Urinary bladder (tissue), 4 donors: ENCODE results near the gene ADA. TPM values are rescaled to one million over a fixed set of nuclear protein-coding genes. Genes with fewer than 3 reads are reported as not detected.

ENCODE experiments used
- DNase-seq: peaks from one replicate; pipeline ENCODE4 v3.0.0-alpha.2; 2015; ENCODE audit errors: extremely low spot score
- H3K27ac ChIP-seq: one replicate; pipeline ENCODE4 v1.5.1; 2013; ENCODE audit warnings: low read depth, mild to moderate bottlenecking, moderate library complexity
- H3K36me3 ChIP-seq: one replicate; pipeline ENCODE4 v1.6.1; 2013; ENCODE audit warnings: mild to moderate bottlenecking, moderate library complexity; ENCODE audit not compliant: insufficient read depth
- H3K4me1 ChIP-seq: one replicate; pipeline ENCODE4 v1.6.1; 2013; ENCODE audit warnings: mild to moderate bottlenecking, moderate library complexity; ENCODE audit not compliant: insufficient read depth
- H3K4me3 ChIP-seq: one replicate; pipeline ENCODE4 v1.5.1; 2013; ENCODE audit warnings: low read depth, low read length
- WGBS: extraction: QIAGEN DNeasy Blood & Tissue Kit; methylation state at CpG from one replicate; pipeline ENCODE4 v1.1.7; 2013; 5-methylcytosine and 5-hydroxymethylcytosine counted together
- polyA plus RNA-seq: library from polyadenylated mRNA; stranded (reverse); fragments of 200-250 nt; gene quantifications from one replicate; pipeline ENCODE4 v1.2.3, GENCODE V29; 2013
- total RNA-seq: library from RNA; depleted of rRNA; stranded (reverse); fragments of >200 nt; gene quantifications from one replicate; pipeline ENCODE4 v1.2.3, GENCODE V29; 2014
- donor health status: healthy with polysubstance abuse.
- donor health status: healthy.

The ADA gene
- total and polyA plus RNA-seq, 2 donors: 2.2 to 6.5 TPM

DNA sequence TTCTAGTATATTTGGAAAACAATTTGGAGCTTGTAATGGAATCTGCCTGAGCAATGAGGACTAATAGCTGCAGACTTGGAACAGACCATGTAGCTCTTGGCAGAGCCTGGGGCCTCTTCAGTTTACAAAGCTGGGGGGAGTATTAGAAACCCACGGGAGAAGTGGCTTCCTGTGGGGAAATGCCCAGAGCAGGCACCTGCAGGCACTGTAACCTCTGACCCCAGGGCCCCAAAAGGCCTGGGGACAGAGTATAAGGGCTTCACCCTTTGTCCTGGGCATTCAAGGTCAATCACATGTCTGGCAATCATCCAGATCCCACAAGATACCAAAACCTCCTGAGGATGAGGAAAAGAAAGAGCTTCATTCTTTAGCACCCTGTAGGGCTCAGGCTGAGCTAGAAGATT lies 49.7 kb downstream of the ADA start:
- Histone ChIP-seq H3K4me1 (peaks cover 3% of the 10 kb centered on the region), H3K4me3 (no peak overlapping the region), H3K36me3 (no peaks in the 10 kb centered on the region), H3K27ac (no peak overlapping the region)
- 2% methylated on average over 1 of the region's 1 CpG for WGBS
- peak; percentile 72 for DNase-seq

DNA sequence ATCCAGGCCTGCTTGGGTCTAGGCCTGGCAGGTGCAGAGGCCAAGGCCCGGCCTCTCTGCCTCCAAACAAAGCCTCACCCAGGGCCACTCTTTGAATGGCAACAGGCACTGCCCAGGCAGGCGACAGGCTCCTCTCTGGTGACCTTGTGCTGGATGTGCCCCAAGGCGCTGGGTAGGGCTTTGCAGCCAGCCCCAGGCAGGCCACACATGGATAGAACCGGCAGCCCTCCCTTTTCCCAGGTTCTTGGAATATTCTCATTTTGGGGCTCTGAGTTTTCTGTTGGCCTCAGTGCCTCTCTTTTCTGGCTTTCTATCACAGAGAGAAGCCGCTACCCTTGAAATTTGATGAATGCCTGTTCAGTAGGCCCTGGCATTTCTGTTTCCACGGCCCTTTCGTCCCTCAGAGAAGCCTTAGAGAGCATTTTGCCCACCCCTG lies 50.2 kb downstream of the ADA start:
- Histone ChIP-seq H3K4me1 (peaks cover 3% of the 10 kb centered on the region), H3K36me3 (no peaks in the 10 kb centered on the region), H3K4me3 (no peak overlapping the region), H3K27ac (peak overlapping the region; percentile 49)
- no peak for DNase-seq
- WGBS: 34% methylated on average over 7 of the region's 7 CpGs

DNA sequence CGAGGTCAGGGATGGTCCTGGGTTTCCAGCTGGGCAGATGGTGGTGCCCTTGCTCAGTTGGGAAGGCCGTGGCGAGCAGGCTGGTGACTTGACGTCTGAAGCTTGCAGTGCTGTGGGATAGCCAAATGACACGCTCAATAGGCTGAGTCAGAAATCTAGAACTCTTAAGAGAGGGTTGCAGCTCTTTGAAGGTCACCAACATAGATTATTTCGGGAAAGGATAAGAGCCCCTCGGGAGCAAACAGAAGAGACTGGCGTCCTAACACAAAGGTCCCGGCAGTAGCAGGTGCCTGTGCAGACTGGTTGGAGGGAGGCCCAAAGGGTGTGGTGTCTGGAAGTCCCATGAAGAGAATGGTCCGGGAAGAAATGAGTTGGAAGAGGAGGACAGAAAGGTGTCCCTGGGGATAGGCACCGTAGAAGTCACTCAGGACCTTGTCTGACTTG lies 50.7 kb downstream of the ADA start:
- WGBS: 49% methylated on average over 11 of the region's 11 CpGs

DNA sequence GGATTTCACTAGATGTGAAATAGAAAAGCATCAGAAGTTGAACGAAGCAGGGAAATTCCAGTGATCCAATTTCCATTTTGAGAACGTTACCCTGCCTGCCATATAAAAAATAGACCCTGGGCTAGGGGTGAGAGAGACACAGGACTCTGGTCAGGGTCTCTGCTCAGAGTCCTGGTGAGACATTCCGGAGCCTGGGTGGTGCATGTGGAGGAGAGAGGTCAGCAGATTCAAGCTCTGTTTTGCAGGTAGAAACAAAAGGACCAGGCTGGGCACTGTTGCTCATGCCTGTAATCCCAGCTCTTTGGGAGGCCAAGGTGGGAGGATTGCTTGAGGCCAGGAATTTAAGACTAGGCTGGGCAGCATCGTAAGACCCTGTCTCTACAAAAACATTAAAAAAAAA lies 51.2 kb downstream of the ADA start:
- peaks cover 3% of the 10 kb centered on the region for H3K4me1 ChIP-seq
- WGBS: 83% methylated on average over 4 of the region's 4 CpGs
- H3K27ac ChIP-seq: peak overlapping the region; percentile 35
- no peaks in the 10 kb centered on the region for H3K36me3 ChIP-seq
- no peak for DNase-seq
- H3K4me3 ChIP-seq: no peak overlapping the region

More for the DNA sequence above, 50.7 kb downstream of the ADA start:
- Histone ChIP-seq H3K4me3 (no peak overlapping the region), H3K4me1 (peaks cover 3% of the 10 kb centered on the region), H3K36me3 (no peaks in the 10 kb centered on the region), H3K27ac (peak overlapping the region; percentile 49)
- no peak for DNase-seq

DNA sequence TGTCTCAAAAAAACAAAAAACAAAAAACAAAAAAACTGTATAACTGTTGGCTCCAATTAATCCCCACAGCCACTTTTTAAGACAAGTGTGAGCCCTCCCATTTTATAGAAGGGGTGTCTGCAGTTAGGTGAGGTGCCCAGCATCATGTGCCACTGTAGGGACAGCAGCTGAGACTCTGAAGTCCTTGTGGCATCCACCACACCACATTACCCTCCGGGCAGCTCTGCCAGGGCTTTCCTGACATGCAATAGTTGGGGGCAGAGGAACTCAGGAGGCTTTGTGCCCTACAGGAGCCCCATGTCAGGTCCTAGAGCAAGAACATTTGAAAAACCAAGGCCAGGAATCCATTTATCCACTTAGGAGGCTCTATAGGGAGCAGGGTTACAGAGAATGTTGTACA lies 51.8 kb downstream of the ADA start:
- 84% methylated on average over 1 of the region's 1 CpG for WGBS
- Histone ChIP-seq H3K36me3 (no peaks in the 10 kb centered on the region), H3K4me3 (no peak overlapping the region), H3K27ac (no peak overlapping the region), H3K4me1 (peaks cover 3% of the 10 kb centered on the region)
- DNase-seq: no peak

DNA sequence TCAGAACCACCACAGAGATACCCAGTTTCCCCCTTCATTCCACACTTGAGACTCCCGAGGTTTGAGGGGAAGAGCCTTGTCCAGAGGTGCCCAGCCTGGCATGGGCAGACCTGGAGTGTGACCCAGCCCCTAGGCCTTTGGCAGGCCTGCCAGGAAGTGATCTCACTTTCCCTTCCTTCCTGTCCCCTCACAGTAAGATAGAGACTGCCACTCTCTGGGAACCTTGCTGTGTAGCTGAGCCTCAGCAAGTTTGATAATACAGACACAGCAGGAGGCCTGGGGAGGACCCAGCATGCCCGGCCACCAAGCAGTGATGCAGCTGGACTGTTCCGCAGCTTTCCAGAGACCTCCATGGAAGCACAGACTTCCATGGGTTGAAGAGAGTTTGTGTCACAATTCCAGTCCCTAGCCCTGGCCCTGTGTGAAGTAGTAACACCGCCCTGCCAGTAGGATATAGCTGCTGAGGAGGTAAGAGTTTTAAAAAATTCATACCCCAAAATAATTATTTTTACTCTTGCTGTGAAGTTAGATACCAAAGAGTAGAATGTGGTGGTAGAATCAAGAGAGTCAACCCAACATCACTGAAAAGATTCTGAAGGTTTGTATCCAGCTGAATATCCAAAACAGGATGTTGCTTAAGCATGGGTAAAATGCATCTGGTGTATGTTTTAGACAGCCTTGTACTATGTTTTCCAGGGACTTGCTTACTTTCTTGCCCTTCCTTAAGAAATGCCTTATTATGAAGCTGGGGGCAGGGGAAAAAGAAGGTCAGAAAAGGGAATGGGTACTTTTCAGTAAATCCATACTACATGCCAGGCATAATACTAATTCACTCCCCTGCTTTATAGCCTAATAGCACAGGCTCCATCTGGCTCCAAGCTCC lies 52.8 kb downstream of the ADA start:
- WGBS: 73% methylated on average over 4 of the region's 4 CpGs
- DNase-seq: no peak

DNA sequence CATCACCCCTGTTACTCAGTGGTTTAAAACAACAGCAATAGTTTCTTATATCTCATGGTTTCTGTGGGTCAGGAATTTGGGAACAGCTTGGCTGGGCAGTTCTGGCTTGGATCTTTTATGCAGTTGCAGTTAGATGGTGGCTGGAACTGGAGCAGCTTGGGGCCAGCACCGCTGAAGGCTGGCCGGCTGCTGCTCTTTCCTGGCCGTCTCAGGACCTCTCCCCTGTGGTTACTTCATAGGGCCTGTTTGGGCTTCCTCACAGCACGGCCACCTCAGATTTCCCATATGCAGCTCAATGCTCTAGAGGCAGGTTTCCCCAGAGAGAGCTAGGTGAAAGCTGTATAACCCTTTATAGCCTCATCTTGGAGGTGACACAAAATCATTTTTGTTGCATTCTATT lies 53.6 kb downstream of the ADA start:
- Histone ChIP-seq H3K27ac (peak overlapping the region; percentile 26), H3K4me1 (peaks cover 3% of the 10 kb centered on the region), H3K4me3 (no peak overlapping the region), H3K36me3 (no peaks in the 10 kb centered on the region)
- WGBS: 48% methylated on average over 4 of the region's 4 CpGs
- DNase-seq: no peak

More for the DNA sequence above, 52.8 kb downstream of the ADA start:
- peak overlapping the region; percentile 65 for H3K27ac ChIP-seq
- no peaks in the 10 kb centered on the region for H3K36me3 ChIP-seq
- no peak overlapping the region for H3K4me3 ChIP-seq
- H3K4me1 ChIP-seq: peaks cover 3% of the 10 kb centered on the region

DNA sequence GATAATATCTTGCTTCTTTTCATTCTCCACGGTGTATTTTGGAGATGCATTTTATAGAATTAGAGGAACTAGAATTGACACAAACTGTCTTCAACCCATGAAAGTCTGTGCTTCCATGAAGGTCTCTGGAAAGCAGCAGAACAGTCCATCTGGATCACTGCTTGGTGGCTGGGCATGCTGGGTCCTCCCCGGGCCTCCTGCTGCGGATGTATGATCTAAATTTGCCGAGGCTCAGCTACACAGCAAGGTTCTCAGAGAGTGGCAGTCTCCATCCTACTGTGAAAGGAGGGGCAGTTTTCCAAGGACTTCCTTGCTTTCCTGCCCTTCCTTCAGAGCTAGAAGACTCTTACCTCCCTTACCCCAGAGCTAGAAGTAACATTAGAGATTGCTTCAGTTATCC lies 54.0 kb downstream of the ADA start:
- no peak overlapping the region for H3K27ac ChIP-seq
- DNase-seq: no peak
- peaks cover 3% of the 10 kb centered on the region for H3K4me1 ChIP-seq
- H3K4me3 ChIP-seq: no peak overlapping the region
- 69% methylated on average over 4 of the region's 4 CpGs for WGBS
- H3K36me3 ChIP-seq: no peaks in the 10 kb centered on the region

DNA sequence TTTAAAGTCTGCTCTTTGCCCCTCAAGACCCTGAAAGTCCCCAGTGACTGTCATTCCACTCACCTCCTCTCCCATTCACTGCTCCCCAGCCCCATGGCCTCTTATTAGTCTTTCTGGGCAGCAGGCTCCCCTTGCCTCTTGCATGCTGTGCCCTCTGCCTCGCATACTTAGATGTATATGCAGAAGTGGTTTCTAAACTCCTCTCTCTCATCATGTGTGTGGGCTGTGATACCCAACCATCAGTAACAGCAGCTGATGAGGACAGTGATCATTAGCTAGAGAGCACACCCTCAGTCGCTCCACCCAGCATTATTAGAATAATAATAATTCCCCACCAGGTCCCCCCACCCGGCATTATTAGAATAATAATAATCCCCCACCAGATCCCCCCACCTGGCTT lies 54.6 kb downstream of the ADA start:
- H3K4me1 ChIP-seq: peaks cover 3% of the 10 kb centered on the region
- no peak for DNase-seq
- 93% methylated on average over 3 of the region's 3 CpGs for WGBS

DNA sequence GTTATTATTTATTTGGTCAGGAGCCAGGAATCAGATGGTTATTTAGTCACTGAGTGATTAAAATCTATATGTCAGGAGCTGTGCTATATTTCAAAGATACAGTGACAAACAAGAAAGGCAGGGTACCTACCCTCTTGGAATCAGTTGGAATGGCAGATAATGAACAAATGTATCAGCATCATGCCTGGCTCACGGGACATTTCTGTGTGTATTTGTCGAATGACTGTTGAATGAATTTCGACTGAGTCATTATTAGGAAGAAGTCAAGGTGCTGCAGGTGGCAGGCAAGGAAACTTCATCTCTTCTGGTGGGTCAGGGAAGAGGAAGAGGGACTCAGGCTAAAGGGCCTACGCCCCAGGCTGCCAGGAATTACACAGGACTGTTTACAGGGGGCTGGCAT lies 55.5 kb downstream of the ADA start:
- WGBS: 89% methylated on average over 4 of the region's 4 CpGs
- no peak for DNase-seq
- Histone ChIP-seq H3K27ac (no peak overlapping the region), H3K36me3 (no peaks in the 10 kb centered on the region), H3K4me3 (no peak overlapping the region), H3K4me1 (peaks cover 3% of the 10 kb centered on the region)

More for the DNA sequence above, 54.6 kb downstream of the ADA start:
- no peak overlapping the region for H3K4me3 ChIP-seq
- H3K36me3 ChIP-seq: no peaks in the 10 kb centered on the region
- H3K27ac ChIP-seq: no peak overlapping the region

DNA sequence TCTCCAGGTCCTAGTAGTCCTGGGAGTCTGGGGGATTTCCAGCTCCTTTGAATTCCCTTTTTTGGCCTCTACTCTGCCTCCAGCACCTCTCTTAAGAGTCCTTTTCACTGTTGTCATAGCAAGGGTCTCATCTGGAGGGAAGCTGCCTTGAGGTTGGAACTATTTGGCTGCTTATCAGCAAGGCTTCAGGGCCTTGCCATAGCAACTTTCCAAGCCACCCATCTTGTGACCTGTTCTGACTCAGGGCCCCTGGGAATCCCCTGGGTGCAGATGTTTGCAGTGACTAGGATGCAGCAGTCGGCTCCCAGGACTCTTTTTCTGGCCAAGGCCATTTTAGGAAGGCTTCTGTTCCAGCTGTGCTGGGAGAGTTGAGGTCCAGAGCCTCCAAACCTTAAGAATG lies 56.8 kb downstream of the ADA start:
- Histone ChIP-seq H3K4me3 (no peak overlapping the region), H3K27ac (no peak overlapping the region), H3K4me1 (no peaks in the 10 kb centered on the region), H3K36me3 (no peaks in the 10 kb centered on the region)
- 25% methylated on average over 1 of the region's 1 CpG for WGBS
- no peak for DNase-seq

DNA sequence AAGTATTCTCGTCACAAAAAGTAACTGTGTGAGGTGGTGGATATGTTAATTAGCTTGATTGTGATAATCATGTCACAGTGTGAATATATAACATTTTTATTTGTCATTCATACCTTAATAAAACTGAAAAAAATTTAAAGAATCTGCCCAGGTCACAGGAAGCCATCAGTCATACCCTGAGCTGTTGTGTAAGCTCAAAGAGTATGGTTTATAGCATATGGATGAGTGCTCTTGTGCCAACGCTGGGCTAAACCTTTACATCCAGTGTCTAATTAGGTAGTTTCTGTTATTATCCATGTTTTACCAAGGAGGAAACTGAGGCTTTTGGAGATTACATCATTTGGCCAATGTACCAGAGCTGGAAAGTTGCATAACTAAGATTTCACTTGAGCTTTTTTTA lies 57.7 kb downstream of the ADA start:
- Histone ChIP-seq H3K4me3 (no peak overlapping the region), H3K4me1 (no peaks in the 10 kb centered on the region), H3K27ac (no peak overlapping the region), H3K36me3 (no peaks in the 10 kb centered on the region)
- WGBS: 73% methylated on average over 2 of the region's 2 CpGs
- DNase-seq: no peak

DNA sequence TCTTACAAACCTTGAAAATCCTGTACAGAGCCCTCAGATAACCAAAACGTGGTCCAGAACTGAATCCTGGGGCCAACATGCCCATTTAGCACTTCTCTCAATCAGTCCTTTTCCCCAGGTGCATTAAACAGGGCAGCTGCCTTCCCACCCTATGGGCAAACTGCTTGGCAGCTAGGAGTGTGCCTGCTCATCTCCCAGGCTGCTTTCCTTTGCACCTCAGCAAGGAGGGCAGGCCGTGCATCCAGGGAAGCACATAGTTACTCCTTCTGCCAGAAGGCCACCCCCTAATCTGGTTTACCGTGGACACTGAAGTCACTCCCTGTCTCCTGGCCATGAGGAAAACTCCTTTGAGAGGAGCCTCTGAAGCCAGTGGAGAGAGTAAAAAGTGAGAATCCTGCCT lies 59.1 kb downstream of the ADA start:
- H3K4me3 ChIP-seq: no peak overlapping the region

DNA sequence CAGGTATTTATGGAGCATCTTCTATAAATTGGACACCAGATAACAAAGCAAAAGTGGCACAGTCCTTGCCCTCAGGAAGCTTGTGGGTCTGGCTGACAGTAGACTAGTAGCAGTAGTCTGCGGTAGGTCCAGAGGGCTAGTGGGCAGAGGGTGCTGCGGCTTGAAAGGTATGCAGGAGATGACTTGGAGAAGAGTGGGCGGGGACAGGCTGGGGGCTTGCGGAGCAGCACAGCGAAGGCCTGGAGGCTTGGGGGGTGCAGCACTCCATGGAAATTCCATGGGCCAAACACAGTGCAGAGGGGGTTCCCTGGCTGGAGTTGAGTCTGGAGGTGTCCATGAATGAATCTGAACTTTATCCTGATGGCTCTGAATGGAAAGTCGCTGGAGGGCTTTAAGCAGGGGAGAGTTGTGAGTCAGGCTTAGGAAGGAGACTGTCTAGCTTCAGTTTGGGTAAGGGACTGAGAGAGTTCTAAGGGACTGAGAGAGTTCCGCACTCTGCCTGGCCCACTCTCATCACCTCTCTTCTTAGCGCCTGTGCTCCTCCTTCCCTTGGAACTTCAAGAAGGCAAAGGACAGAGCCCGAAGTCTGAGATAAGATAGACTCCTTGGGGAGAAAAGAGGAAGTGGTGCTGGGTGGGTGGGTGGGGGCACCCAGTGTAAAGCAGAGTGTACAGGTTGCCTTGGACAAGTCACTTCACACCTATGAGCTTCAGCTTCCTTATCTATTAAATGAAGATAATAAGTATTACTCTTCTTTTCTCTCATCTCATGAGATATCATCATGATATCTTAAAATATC lies 60.3 kb downstream of the ADA start:
- H3K36me3 ChIP-seq: no peaks in the 10 kb centered on the region
- no peaks in the 10 kb centered on the region for H3K4me1 ChIP-seq
- DNase-seq: no peak
- no peak overlapping the region for H3K4me3 ChIP-seq
- H3K27ac ChIP-seq: no peak overlapping the region
- 85% methylated on average over 9 of the region's 9 CpGs for WGBS

More for the DNA sequence above, 59.1 kb downstream of the ADA start:
- H3K4me1 ChIP-seq: no peaks in the 10 kb centered on the region
- WGBS: 67% methylated on average over 3 of the region's 3 CpGs
- no peaks in the 10 kb centered on the region for H3K36me3 ChIP-seq
- DNase-seq: no peak
- no peak overlapping the region for H3K27ac ChIP-seq
